ENCODE results near the gene CTXND1.

GRCh38 chr15:80274554-80274953 is 22.5 kb upstream of the CTXND1 start:
- TF ChIP-seq CTCF (IDR thresholded peaks at IDR 0.05; ENCODE audit: insufficient read depth, low read length): no peak
- no peak for TF ChIP-seq GABPA (IDR thresholded peaks at IDR 0.05; ENCODE audit: low read depth)
- no peak for TF ChIP-seq POLR2AphosphoS5 (IDR thresholded peaks at IDR 0.05; ENCODE audit: low read depth)
- no peak for TF ChIP-seq REST (IDR thresholded peaks at IDR 0.05; ENCODE audit: insufficient replicate concordance, low read depth)
- no peak for TF ChIP-seq SPI1 (IDR thresholded peaks at IDR 0.05; ENCODE audit: borderline replicate concordance, low read depth)

Data from HL-60 (cell line).